GM18951 (cell line): ENCODE data around the gene USP22.

Experiments used
- POLR2A ChIP-seq: IDR thresholded peaks from 4 replicates; pipeline ENCODE4 v1.6.1; 2011; ENCODE audit warnings: mild to moderate bottlenecking; ENCODE audit not compliant: insufficient read length, insufficient read depth; ENCODE audit errors: extremely low read depth
- in situ Hi-C: fragments of 300-500 bp; cut with MboI; formaldehyde crosslinking; loops from one replicate; pipeline ENCODE4 v1.12.0; 2022; ENCODE audit warnings: low sequenced_read_pairs, mixed read lengths, inconsistent platforms; ENCODE audit not compliant: unreplicated experiment

The USP22 gene

DNA sequence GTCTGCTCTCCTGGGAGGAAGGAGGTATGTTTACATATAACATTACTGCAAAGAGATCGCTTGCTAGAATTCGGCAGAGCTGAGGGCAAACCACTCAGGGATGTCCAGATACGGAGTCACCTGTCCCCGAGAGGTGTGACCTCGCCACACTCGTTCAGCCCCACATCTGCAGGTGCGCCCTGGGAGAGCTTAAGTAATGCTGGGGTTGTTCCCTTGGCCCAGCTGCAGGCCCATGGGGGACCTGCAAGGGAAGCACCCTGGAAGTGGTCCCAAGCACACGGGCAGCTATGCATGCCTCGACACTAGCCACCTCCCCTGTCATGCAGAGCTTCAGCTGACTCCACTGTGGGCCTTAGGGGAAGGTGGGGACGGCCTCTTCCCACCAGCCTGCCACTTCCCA, 22.2 kb downstream of the USP22 start:
- TF ChIP-seq POLR2A, result peak; percentile 8
- in situ Hi-C loops, result no loop called here

DNA sequence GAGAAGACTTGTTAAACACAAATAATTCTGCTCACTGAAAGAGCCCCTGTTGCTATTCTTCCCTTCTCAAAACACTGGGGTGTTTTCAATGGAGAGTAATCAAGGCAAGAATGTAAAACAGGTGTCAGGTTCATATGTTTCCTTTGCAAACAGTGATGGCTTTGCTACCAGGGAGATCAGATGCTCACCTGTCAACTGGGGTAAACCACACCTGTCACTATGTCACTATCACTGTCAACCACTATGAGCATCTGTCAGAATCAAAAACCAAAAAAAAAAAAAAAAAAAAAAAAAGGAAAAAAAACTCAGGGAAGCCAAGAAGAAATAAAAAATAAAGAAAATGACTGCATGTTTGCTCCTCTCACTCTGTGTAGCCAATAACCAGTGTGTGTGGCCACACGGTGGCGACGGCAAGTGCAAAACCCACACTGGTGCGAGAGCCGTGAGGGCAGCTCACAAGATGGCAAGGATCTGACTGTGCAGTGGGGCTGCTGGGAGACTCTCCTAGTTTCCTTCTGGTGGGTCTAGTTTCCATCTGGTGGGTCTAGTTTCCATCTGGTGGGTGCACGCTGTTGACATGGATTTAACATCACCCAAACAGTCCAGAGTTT, 22.7 kb downstream of the USP22 start:
- TF ChIP-seq POLR2A, result peak; percentile 18
- in situ Hi-C loops, result no loop called here

- in situ Hi-C loops, result no loop called here
- no peak for TF ChIP-seq POLR2A
These were observed 23.9 kb downstream of the USP22 start for GRCh38 chr17:21018894-21019293.

DNA sequence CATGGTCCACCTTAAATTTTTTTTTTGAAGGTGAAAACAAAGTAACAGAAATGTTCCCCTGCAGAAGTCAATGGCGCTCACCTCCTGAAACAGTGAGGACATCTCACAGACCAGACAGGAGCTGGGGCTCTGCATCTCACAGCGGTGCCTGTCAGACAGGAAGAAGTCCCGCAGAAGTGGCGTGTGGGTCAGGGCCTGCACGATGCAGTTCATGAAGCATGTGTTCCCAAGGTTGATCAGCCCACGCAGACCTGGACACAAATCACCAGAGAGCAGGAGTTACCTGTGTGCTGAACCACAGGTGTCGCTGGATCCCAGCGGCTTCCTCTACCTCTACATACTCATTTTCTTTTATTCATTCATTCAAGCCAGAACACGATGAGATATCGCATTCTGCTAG, 24.9 kb downstream of the USP22 start:
- in situ Hi-C loops, result no loop called here
- no peak for TF ChIP-seq POLR2A

- TF ChIP-seq POLR2A, result no peak
- in situ Hi-C loops, result no loop called here
These were observed 25.6 kb downstream of the USP22 start for GRCh38 chr17:21017256-21017655.

GRCh38 chr17:21016826-21017225, 26.0 kb downstream of the USP22 start:
- TF ChIP-seq POLR2A, result no peak
- in situ Hi-C loops, result no loop called here

DNA sequence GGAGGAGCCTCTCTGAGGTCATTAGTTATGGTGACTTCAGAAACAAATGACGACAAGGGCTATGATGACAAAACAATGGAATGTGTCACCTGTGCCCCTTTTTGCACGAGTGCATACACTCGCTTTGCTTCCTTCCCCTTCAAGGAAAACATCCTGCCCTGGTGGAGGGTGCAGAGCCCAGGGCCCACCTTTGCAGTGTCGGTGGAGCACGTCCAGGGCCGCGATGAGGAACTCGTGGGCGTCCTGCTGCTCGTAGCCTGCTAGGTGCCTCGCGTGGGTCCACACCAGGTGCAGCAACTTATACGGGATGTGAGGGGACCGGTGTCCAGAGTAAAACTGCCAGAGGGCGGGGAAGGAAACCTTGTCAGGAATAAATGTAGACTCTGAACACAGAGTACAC, 27.2 kb downstream of the USP22 start:
- no peak for TF ChIP-seq POLR2A
- in situ Hi-C loops, result no loop called here

GRCh38 chr17:21014498-21014897, 28.3 kb downstream of the USP22 start:
- TF ChIP-seq POLR2A, result no peak
- in situ Hi-C loops, result no loop called here

DNA sequence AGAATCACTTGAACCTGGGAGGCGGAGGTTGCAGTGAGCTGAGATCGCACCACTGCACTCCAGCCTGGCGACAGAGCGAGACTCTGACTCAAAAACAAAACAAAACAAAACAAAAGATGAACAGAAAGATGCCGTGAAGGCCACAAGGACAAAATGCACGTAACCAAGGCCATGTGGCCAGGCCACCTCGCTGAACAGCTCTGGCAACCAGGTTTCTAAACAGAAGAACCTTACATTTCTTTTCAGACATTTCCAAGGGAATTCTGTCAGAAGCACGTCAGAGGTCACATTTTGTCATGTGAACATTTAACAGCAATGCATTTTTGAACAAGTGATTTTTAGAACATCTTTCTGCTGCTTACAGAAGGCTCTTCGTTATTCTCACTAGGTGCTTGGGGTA, 28.8 kb downstream of the USP22 start:
- in situ Hi-C loops, result no loop called here
- TF ChIP-seq POLR2A, result no peak

DNA sequence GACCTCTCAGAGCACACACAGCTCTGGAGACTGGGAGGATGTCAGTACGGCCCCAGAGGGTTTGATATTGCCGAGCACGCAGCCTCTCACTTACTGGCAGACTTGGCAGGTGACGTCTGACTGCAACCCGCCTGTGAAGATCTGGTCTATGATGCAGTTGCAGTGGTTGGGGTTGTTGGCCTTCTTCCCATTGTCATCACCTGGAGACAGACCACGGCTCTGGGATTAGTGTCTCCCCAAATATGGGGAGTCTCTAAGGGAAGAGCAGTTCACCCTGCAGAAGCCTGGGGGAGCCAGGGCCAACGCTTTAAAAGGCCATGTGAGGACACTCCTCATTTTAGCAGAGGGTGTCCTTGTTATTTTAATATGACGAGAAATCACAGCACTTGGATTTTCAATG, 30.1 kb downstream of the USP22 start:
- in situ Hi-C loops, result no loop called here

GRCh38 chr17:21010705-21011596, 31.9 kb downstream of the USP22 start:
- TF ChIP-seq POLR2A, result no peak
- in situ Hi-C loops, result no loop called here

More for the DNA sequence above, 30.1 kb downstream of the USP22 start:
- no peak for TF ChIP-seq POLR2A

- in situ Hi-C loops, result no loop called here
- no peak for TF ChIP-seq POLR2A
These were observed 33.7 kb downstream of the USP22 start for GRCh38 chr17:21008992-21009671.

- in situ Hi-C loops, result no loop called here
- no peak for TF ChIP-seq POLR2A
These were observed 34.5 kb downstream of the USP22 start for GRCh38 chr17:21008160-21008915.
